Measurements from ENCODE around the gene WNT5A.

Gene WNT5A

GRCh38 chr3:55486857-55487380 lies at the start of gene WNT5A:
TSS of gene WNT5A (minus strand) at chr3:55487306. CDS start at chr3:55486985, 321 bp downstream.
- DNase-seq: no peak

- DNase-seq: no peak
Measured at GRCh38 chr3:55534876-55535275, 47.8 kb upstream of the WNT5A start.

- no peak for DNase-seq
Measured at GRCh38 chr3:55532806-55533205, 45.7 kb upstream of the WNT5A start.

GRCh38 chr3:55531321-55531720 lies 44.2 kb upstream of the WNT5A start:
- DNase-seq: no peak

- DNase-seq: no peak
Measured at GRCh38 chr3:55527361-55527760, 40.3 kb upstream of the WNT5A start.

GRCh38 chr3:55526332-55527030 lies 39.4 kb upstream of the WNT5A start:
- DNase-seq: no peak

- no peak for DNase-seq
Measured at GRCh38 chr3:55525436-55525835, 38.3 kb upstream of the WNT5A start.

- no peak for DNase-seq
Measured at GRCh38 chr3:55524565-55525244, 37.6 kb upstream of the WNT5A start.

- DNase-seq: no peak
Measured at GRCh38 chr3:55523471-55523870, 36.4 kb upstream of the WNT5A start.

- no peak for DNase-seq
Measured at GRCh38 chr3:55521738-55522421, 34.8 kb upstream of the WNT5A start.

- DNase-seq: no peak
Measured at GRCh38 chr3:55521064-55521737, 34.1 kb upstream of the WNT5A start.

- DNase-seq: no peak
Measured at GRCh38 chr3:55519019-55519418, 31.9 kb upstream of the WNT5A start.

GRCh38 chr3:55518451-55518850 lies 31.3 kb upstream of the WNT5A start:
- DNase-seq: no peak

- DNase-seq: no peak
Measured at GRCh38 chr3:55516392-55517030, 29.4 kb upstream of the WNT5A start.

GRCh38 chr3:55515550-55516246 lies 28.6 kb upstream of the WNT5A start:
- no peak for DNase-seq

- DNase-seq: no peak
Measured at GRCh38 chr3:55514962-55515361, 27.9 kb upstream of the WNT5A start.

GRCh38 chr3:55512571-55513343 lies 25.7 kb upstream of the WNT5A start:
- no peak for DNase-seq

- no peak for DNase-seq
Measured at GRCh38 chr3:55511895-55512570, 24.9 kb upstream of the WNT5A start.

- no peak for DNase-seq
Measured at GRCh38 chr3:55508335-55508734, 21.2 kb upstream of the WNT5A start.

- DNase-seq: no peak
Measured at GRCh38 chr3:55507808-55508207, 20.7 kb upstream of the WNT5A start.

GRCh38 chr3:55505776-55506175 lies 18.7 kb upstream of the WNT5A start:
- no peak for DNase-seq

All from activated CD8-positive, alpha-beta memory T cell treated with anti-CD3 and anti-CD28 coated beads for 24 hours (primary cell).